Measurements from ENCODE around the gene EXOSC9. TPM values are rescaled to one million over a fixed set of nuclear protein-coding genes. Genes with fewer than 3 reads are reported as not detected.

Gene EXOSC9
- 64.0 and 71.2 TPM in 2 replicates for total RNA-seq (2013; cell fraction: nucleolus; rRNA removed)
- total RNA-seq (2014; rRNA removed) = 50.7 and 72.1 TPM in 2 replicates
- total RNA-seq (2014; rRNA removed; fragmentation: Illumina TruSeq; extraction: Trizol) = 88.1 and 89.7 TPM in 2 replicates
- total RNA-seq (2021) = 49.0 and 50.5 TPM in 2 replicates
- 23.0 TPM for polyA plus RNA-seq (2011; ENCODE audit: low read depth)
- 102 and 141 TPM in 2 replicates for polyA plus RNA-seq (2011; rRNA removed)
- polyA plus RNA-seq (2011; cell fraction: cytosol; rRNA removed) = 38.1 and 41.7 TPM in 2 replicates
- 59.4 and 66.8 TPM in 2 replicates for polyA plus RNA-seq (2011; cell fraction: nucleus; rRNA removed)
- polyA plus RNA-seq (2012) = 45.4 and 47.2 TPM in 2 replicates
- polyA plus RNA-seq (2014; fragmentation: Illumina TruSeq; extraction: Trizol) = 102 and 123 TPM in 2 replicates
- 100 to 1,000 TPM; 115 to 131 TPM for polyA plus RNA-seq (2014; fragmentation: Nextera tagmentation; extraction: Ambion mirVana)
- polyA plus RNA-seq (2014; rRNA removed) = 59.0 and 70.6 TPM in 2 replicates
- 10 to 100 TPM; 80.4 to 81.0 TPM for polyA plus RNA-seq (2016; fragmentation: Nextera tagmentation; extraction: Ambion mirVana)
- 77.8 and 97.4 TPM in 2 replicates for polyA minus RNA-seq (2011; rRNA and poly(A)+ RNA removed)
- 37.4 and 40.4 TPM in 2 replicates for polyA minus RNA-seq (2011; cell fraction: cytosol; rRNA and poly(A)+ RNA removed)
- 38.8 and 53.1 TPM in 2 replicates for polyA minus RNA-seq (2011; cell fraction: nucleus; rRNA and poly(A)+ RNA removed)
- percentile 94 among the genes with signal in this experiment for Bru-seq, nascent RNA
- percentile 87 among the genes with signal in this experiment for BruChase-seq, experiment 1, labeled RNA remaining after a 6-hour chase
- percentile 92 among the genes with signal in this experiment for BruChase-seq, experiment 2, labeled RNA remaining after a 2-hour chase
- long read RNA-seq, experiment 1, transcript EXOSC9-201 (12 exons, 1,481 nt) = major isoform, 35 of 73 reads
- long read RNA-seq, experiment 1, transcript EXOSC9-202 (13 exons, 1,529 nt) = minor isoform, 16 of 73 reads
- long read RNA-seq, experiment 1, partial matches to known transcripts = 13 of 73 reads
- long read RNA-seq, experiment 1, other reads (novel, unspliced or antisense) = 9 of 73 reads
- long read RNA-seq, experiment 2, transcript EXOSC9-202 (13 exons, 1,529 nt) = minor isoform, 60 of 459 reads
- long read RNA-seq, experiment 2, transcript EXOSC9-201 (12 exons, 1,481 nt) = major isoform, 160 of 459 reads
- long read RNA-seq, experiment 2, partial matches to known transcripts = 196 of 459 reads
- long read RNA-seq, experiment 2, other reads (novel, unspliced or antisense) = 40 of 459 reads

- WGBS (ENCODE audit: insufficient coverage, insufficient replicate concordance, low lambda C conversion rate, missing lambda C conversion rate) = 1% methylated on average over 48 of the region's 48 CpGs
- in situ Hi-C loops (cut with MboI) (no loop called here), intact Hi-C loops (cut with micrococcal nuclease; ENCODE audit: unreplicated experiment) (loop anchor here (1.0 kb wide), 1 partner anchor 19 kb away; no protein-coding TSS in a partner anchor)
- peaks cover 19% of the 10 kb centered on the region for H3K4me1 ChIP-seq (ENCODE audit: control insufficient read depth, insufficient read depth, low read length)
- TSS peak; percentile 66 for BruUV-seq (replicated peaks)
- SMC1A ChIA-PET (ENCODE audit: uncharacterized antibody, unreplicated experiment) = interaction anchor here (0.6 to 3.5 kb wide), 6 partner anchors 10 to 145 kb away, joined by 3 to 34 read pairs (median 4); no protein-coding TSS in a partner anchor
- no peaks in the 10 kb centered on the region for H3K9me3 ChIP-seq (replicated peaks; ENCODE audit: control insufficient read depth, insufficient read depth, low read length)
- peak within 1 kb of the TSS; percentile 94 for H3K27ac ChIP-seq (ENCODE audit: control insufficient read depth, insufficient read depth)
- POLR2A ChIA-PET = interaction anchor here (0.7 to 3.6 kb wide), 11 partner anchors 10 to 24 kb away, joined by 3 to 19 read pairs (median 5); no protein-coding TSS in a partner anchor
- H4K20me1 ChIP-seq (ENCODE audit: control insufficient read depth, insufficient read depth) = no peaks in the 10 kb centered on the region
- peaks cover 0 to 15% of the 10 kb centered on the region in 2 experiments; a peak in 1 of 4 replicates for H3K36me3 ChIP-seq (ENCODE audit: control insufficient read depth in 2 of 2, insufficient read depth in 2 of 2, low read length in 1 of 2)
- RAD21 ChIA-PET (ENCODE audit: unreplicated experiment) = interaction anchor here (1.7 to 3.3 kb wide), 3 partner anchors 23 to 69 kb away, joined by 3 to 28 read pairs (median 8); partner anchors contain the start of genes BBS7 and CCNA2
- H3K79me2 ChIP-seq (ENCODE audit: control insufficient read depth, insufficient read depth, low read length) = peaks cover 38% of the 10 kb centered on the region
- CTCF ChIA-PET = interaction anchor here (0.9 to 1.9 kb wide), 3 partner anchors 12 to 59 kb away, joined by 3 to 6 read pairs (median 3); no protein-coding TSS in a partner anchor
- ATAC-seq = peak; percentile 86
- H2AFZ ChIP-seq (ENCODE audit: control insufficient read depth, low read depth, low read length) = peak within 1 kb of the TSS; percentile 97
- DNase-seq (ENCODE audit: low read depth, low spot score) = peak; percentile 88
- no peaks in the 10 kb centered on the region for H3K27me3 ChIP-seq (replicated peaks in 1 of 2; ENCODE audit: control insufficient read depth in 2 of 2, insufficient read depth in 2 of 2, low read length in 1 of 2)
- FAIRE-seq = peak; percentile 90
- H3K9ac ChIP-seq (ENCODE audit: control insufficient read depth, insufficient read depth, low read length) = peak within 1 kb of the TSS; percentile 96
- peak within 1 kb of the TSS; percentile 79 for H3K4me3 ChIP-seq
- H3K4me2 ChIP-seq (ENCODE audit: control insufficient read depth, insufficient read depth) = peak within 1 kb of the TSS; percentile 76
- TF ChIP-seq POU2F2 (IDR thresholded peaks at IDR 0.05; ENCODE audit: borderline replicate concordance, low read depth, low read length) = no peak; the same call in 1 of the 3 replicates
- no peak for TF ChIP-seq BCL3 (IDR thresholded peaks at IDR 0.05; ENCODE audit: borderline replicate concordance, insufficient read depth, low read depth, low read length, poor library complexity, severe bottlenecking)
- no peak for TF ChIP-seq PKNOX1 (IDR thresholded peaks at IDR 0.05)
- TF ChIP-seq HDAC2 (IDR thresholded peaks at IDR 0.05) = no peak
- no peak for TF ChIP-seq SUZ12 (IDR thresholded peaks at IDR 0.05; ENCODE audit: unreplicated experiment)
- no peak for TF ChIP-seq ZNF622 (IDR thresholded peaks at IDR 0.05)
- TF ChIP-seq SIX5 (IDR thresholded peaks at IDR 0.05; ENCODE audit: low read depth, low read length, severe bottlenecking) = peak; percentile 47
- peak; percentile 98; the same call in 1 of the 2 replicates for TF ChIP-seq RB1 (IDR thresholded peaks at IDR 0.05; ENCODE audit: borderline replicate concordance)
- TF ChIP-seq NRF1 (conservative IDR thresholded peaks at IDR 0.05; ENCODE audit: low read depth, low read length) = peak; percentile 40
- peak; percentile 67; the same call in 1 of the 2 replicates for TF ChIP-seq DPF2 (IDR thresholded peaks at IDR 0.05)
- peak; percentile 95 for TF ChIP-seq CBFB (IDR thresholded peaks at IDR 0.05; ENCODE audit: low read depth)
- TF ChIP-seq PBX3 (IDR thresholded peaks at IDR 0.05; ENCODE audit: insufficient replicate concordance, low read depth, low read length) = no peak
- TF ChIP-seq POLR2AphosphoS2 (IDR thresholded peaks at IDR 0.05; ENCODE audit: low read depth, low read length) = no peak; the same call in 1 of the 2 replicates
- TF ChIP-seq WRNIP1 (IDR thresholded peaks at IDR 0.05; ENCODE audit: borderline replicate concordance, low read depth, low read length) = no peak
Observed at GRCh38 chr4:121800961-121801714, at the start of gene EXOSC9. Gene EXOSC9 (plus strand): TSS chr4:121801323. CDS start chr4:121801425, 102 bp downstream.

All from GM12878 (cell line).